Natural killer cell treated with Interleukin-12 subunit alpha and Interleukin-12 subunit beta and Interleukin-15 and Interleukin-18, amount 100 ng/mL, for 72 hours (primary cell): ENCODE data around the gene TELO2. TPM values are rescaled to one million over a fixed set of nuclear protein-coding genes. Genes with fewer than 3 reads are reported as not detected.

Experiments used
- ATAC-seq, 2 donors: fragments of 150-1000 bp; cut with Tn5 transposase in 1 of 2; sonication (Bioruptor Pico), chemical (Tn5 transposase) in 1 of 2; 2 replicates each; pipeline ENCODE4 v1.10.0; 2021
- DNase-seq: peaks from one replicate; pipeline ENCODE4 v3.0.0; 2022; ENCODE audit warnings: low spot score
- H3K27ac Mint-ChIP-seq, 2 donors: 1 replicate in 1 of 2; 2 replicates in 1 of 2; pipeline ENCODE4 v1.8.0; 2022; ENCODE audit warnings: mixed read lengths in 2 of 2, mild to moderate bottlenecking in 1 of 2, moderate library complexity in 1 of 2
- H3K27me3 Mint-ChIP-seq, 2 donors: 1 replicate in 1 of 2; 2 replicates in 1 of 2; pipeline ENCODE4 v1.8.0; 2022; ENCODE audit warnings: mixed read lengths in 2 of 2
- H3K36me3 Mint-ChIP-seq: one replicate; pipeline ENCODE4 v1.8.0; 2022; ENCODE audit warnings: mixed read lengths
- H3K4me1 Mint-ChIP-seq, 2 donors: 1 replicate in 1 of 2; 2 replicates in 1 of 2; pipeline ENCODE4 v1.8.0; 2022; ENCODE audit warnings: low read depth in 2 of 2, mixed read lengths in 2 of 2, mild to moderate bottlenecking in 1 of 2
- H3K4me3 Mint-ChIP-seq: one replicate; pipeline ENCODE4 v1.8.0; 2022; ENCODE audit warnings: mixed read lengths
- H3K9me3 Mint-ChIP-seq: 2 replicates; pipeline ENCODE4 v1.8.0; 2022; ENCODE audit warnings: mixed read lengths
- total RNA-seq, 2 donors: library from RNA; stranded (reverse); gene quantifications; one replicate each; pipeline ENCODE4 v1.2.3, GENCODE V29; 2022

TELO2 gene
- total RNA-seq, 2 donors from 2014 or later, result 55.5 to 156 TPM

- Mint-ChIP-seq H3K27ac (no peak overlapping the region), H3K4me3 (no peak overlapping the region), H3K27me3 (no peaks in the 10 kb centered on the region), H3K36me3 (no peaks in the 10 kb centered on the region), H3K9me3 (no peaks in the 10 kb centered on the region), H3K4me1 (no peaks in the 10 kb centered on the region)
- no peak for DNase-seq
- ATAC-seq, result peak in 1 of 2 donors; percentile 18
Measured at GRCh38 chr16:1519831-1520230, 26.7 kb downstream of the TELO2 start.

GRCh38 chr16:1520461-1520860, 27.3 kb downstream of the TELO2 start:
- Mint-ChIP-seq H3K4me1 (no peaks in the 10 kb centered on the region), H3K4me3 (no peak overlapping the region), H3K36me3 (no peaks in the 10 kb centered on the region), H3K9me3 (no peaks in the 10 kb centered on the region), H3K27ac (no peak overlapping the region), H3K27me3 (no peaks in the 10 kb centered on the region)
- no peak for DNase-seq
- no peak for ATAC-seq

- peaks cover 0 to 2% of the 10 kb centered on the region in 2 donors for H3K4me1 Mint-ChIP-seq
- H3K4me3 Mint-ChIP-seq, result no peak overlapping the region
- H3K27me3 Mint-ChIP-seq, result no peaks in the 10 kb centered on the region
- no peaks in the 10 kb centered on the region for H3K9me3 Mint-ChIP-seq
- H3K27ac Mint-ChIP-seq, result no peak overlapping the region
- ATAC-seq, result no peak
- no peaks in the 10 kb centered on the region for H3K36me3 Mint-ChIP-seq
- no peak for DNase-seq
Measured at GRCh38 chr16:1523581-1524245, 30.6 kb downstream of the TELO2 start.

GRCh38 chr16:1524366-1524765, 31.2 kb downstream of the TELO2 start:
- ATAC-seq (no peak), DNase-seq (no peak)
- Mint-ChIP-seq H3K27me3 (no peaks in the 10 kb centered on the region), H3K27ac (no peak overlapping the region), H3K4me3 (no peak overlapping the region), H3K4me1 (peaks cover 0 to 2% of the 10 kb centered on the region in 2 donors), H3K36me3 (no peaks in the 10 kb centered on the region), H3K9me3 (no peaks in the 10 kb centered on the region)

- Mint-ChIP-seq H3K4me3 (no peak overlapping the region), H3K36me3 (no peaks in the 10 kb centered on the region), H3K9me3 (no peaks in the 10 kb centered on the region), H3K4me1 (peaks cover 0 to 2% of the 10 kb centered on the region in 2 donors), H3K27ac (no peak overlapping the region), H3K27me3 (no peaks in the 10 kb centered on the region)
- no peak for DNase-seq
- ATAC-seq, result no peak
Measured at GRCh38 chr16:1525871-1526607, 32.9 kb downstream of the TELO2 start.

- peaks cover 0 to 2% of the 10 kb centered on the region in 2 donors for H3K4me1 Mint-ChIP-seq
- H3K4me3 Mint-ChIP-seq, result no peak overlapping the region
- H3K9me3 Mint-ChIP-seq, result no peaks in the 10 kb centered on the region
- no peak for ATAC-seq
- no peaks in the 10 kb centered on the region for H3K27me3 Mint-ChIP-seq
- H3K36me3 Mint-ChIP-seq, result no peaks in the 10 kb centered on the region
- no peak overlapping the region for H3K27ac Mint-ChIP-seq
- no peak for DNase-seq
Measured at GRCh38 chr16:1526608-1527555, 33.7 kb downstream of the TELO2 start.

GRCh38 chr16:1527836-1528811, 35.0 kb downstream of the TELO2 start:
- no peak for ATAC-seq
- DNase-seq, result no peak
- H3K27ac Mint-ChIP-seq, result no peak overlapping the region

GRCh38 chr16:1528921-1529537, 35.9 kb downstream of the TELO2 start:
- H3K27me3 Mint-ChIP-seq, result no peaks in the 10 kb centered on the region
- no peaks in the 10 kb centered on the region for H3K9me3 Mint-ChIP-seq
- H3K27ac Mint-ChIP-seq, result no peak overlapping the region
- H3K4me3 Mint-ChIP-seq, result no peak overlapping the region
- no peaks in the 10 kb centered on the region for H3K36me3 Mint-ChIP-seq
- peaks cover 0 to 2% of the 10 kb centered on the region in 2 donors for H3K4me1 Mint-ChIP-seq
- ATAC-seq (no peak), DNase-seq (peak; percentile 60)

More at GRCh38 chr16:1527836-1528811, 35.0 kb downstream of the TELO2 start:
- Mint-ChIP-seq H3K27me3 (no peaks in the 10 kb centered on the region), H3K4me3 (no peak overlapping the region), H3K9me3 (no peaks in the 10 kb centered on the region), H3K36me3 (no peaks in the 10 kb centered on the region), H3K4me1 (peaks cover 0 to 2% of the 10 kb centered on the region in 2 donors)

GRCh38 chr16:1530349-1530882, 37.3 kb downstream of the TELO2 start:
- H3K36me3 Mint-ChIP-seq, result no peaks in the 10 kb centered on the region
- no peak for DNase-seq
- ATAC-seq, result no peak
- peaks cover 9 to 12% of the 10 kb centered on the region in 2 donors for H3K4me1 Mint-ChIP-seq
- H3K4me3 Mint-ChIP-seq, result no peak overlapping the region
- H3K27me3 Mint-ChIP-seq, result no peaks in the 10 kb centered on the region
- H3K27ac Mint-ChIP-seq, result no peak overlapping the region
- no peaks in the 10 kb centered on the region for H3K9me3 Mint-ChIP-seq

GRCh38 chr16:1530883-1531637, 37.9 kb downstream of the TELO2 start:
- Mint-ChIP-seq H3K4me3 (no peak overlapping the region), H3K27ac (no peak overlapping the region), H3K4me1 (peaks cover 11 to 13% of the 10 kb centered on the region in 2 donors), H3K9me3 (no peaks in the 10 kb centered on the region), H3K27me3 (no peaks in the 10 kb centered on the region), H3K36me3 (no peaks in the 10 kb centered on the region)
- ATAC-seq, result no peak
- DNase-seq, result no peak

- no peaks in the 10 kb centered on the region for H3K27me3 Mint-ChIP-seq
- DNase-seq, result no peak
- no peak overlapping the region for H3K4me3 Mint-ChIP-seq
- H3K27ac Mint-ChIP-seq, result no peak overlapping the region
- no peaks in the 10 kb centered on the region for H3K36me3 Mint-ChIP-seq
- no peak for ATAC-seq
- H3K9me3 Mint-ChIP-seq, result no peaks in the 10 kb centered on the region
- H3K4me1 Mint-ChIP-seq, result peaks cover 13 to 16% of the 10 kb centered on the region in 2 donors
Measured at GRCh38 chr16:1531638-1531910, 38.4 kb downstream of the TELO2 start.
